HepG2 (cell line): ENCODE data around the gene VPS52. TPM values are rescaled to one million over a fixed set of nuclear protein-coding genes. Genes with fewer than 3 reads are reported as not detected.
A peak's percentile ranks its signal among the peaks of the same experiment; 100 is the strongest.

Experiments
- ATAC-seq: fragments of 200-7000 bp; cut with Tn5 transposase; 3 replicates; pipeline ENCODE4 v1.9.1; 2020; ENCODE audit warnings: mild to moderate bottlenecking, moderate library complexity
- BruUV-seq: library from RNA; stranded (reverse); fragments of 400-500 nt; replicated peaks from 2 replicates; lab custom pipeline; 2021; lab: Mats Ljungman, UMichigan
- CTCF ChIA-PET: fragments of 300-600 bp; formaldehyde crosslinking; extraction: SDS; loops from one replicate; lab custom pipeline; 2021; ENCODE audit warnings: low total read pairs, inconsistent platforms, low intra/inter-chr PET ratio; lab: Yijun Ruan, JAX
- POLR2A ChIA-PET: fragments of 350-600 bp; sonication (Branson Sonifier 250); formaldehyde crosslinking; loops from one replicate; lab custom pipeline; 2020; ENCODE audit warnings: antibody characterized with exemption, inconsistent platforms; lab: Yijun Ruan, JAX
- DNase-seq: peaks from one replicate; pipeline ENCODE4 v3.0.0-alpha.2; 2015; ENCODE audit warnings: low spot score
- FAIRE-seq: peaks from 3 replicates; lab custom pipeline; 2011; peaks lifted over from hg19 to GRCh38; lab: Jason Lieb, UNC
- H2AFZ ChIP-seq: one replicate; pipeline ENCODE4 v1.6.1; 2011; ENCODE audit warnings: low read length, inconsistent platforms
- H3K27ac ChIP-seq: fragments of 300-600 bp; 3 replicates; pipeline ENCODE4 v1.8.0; 2011; ENCODE audit warnings: mixed run types, mild to moderate bottlenecking, mixed read lengths, low read length, inconsistent platforms; ENCODE audit not compliant: insufficient read depth; ENCODE audit errors: extremely low read length
- H3K27me3 ChIP-seq, 2 experiments: fragments of 200-600 bp in 1 of 2; 2 replicates in 1 of 2; 3 replicates in 1 of 2; pipeline versions ENCODE4 v1.6.0 to v1.8.0; 2011; ENCODE audit warnings: low read length in 2 of 2, mild to moderate bottlenecking in 2 of 2, moderate library complexity in 2 of 2, inconsistent platforms in 1 of 2; ENCODE audit not compliant: insufficient read depth in 2 of 2, control insufficient read depth in 1 of 2
- H3K36me3 ChIP-seq, 2 experiments: fragments of 200-600 bp in 1 of 2; replicated peaks in 1 of 2; 2 replicates in 1 of 2; 3 replicates in 1 of 2; pipeline versions ENCODE4 v1.5.1 to v1.8.0; 2011; ENCODE audit warnings: low read length in 2 of 2, inconsistent platforms in 1 of 2; ENCODE audit not compliant: insufficient read depth in 2 of 2, control insufficient read depth in 1 of 2
- H3K4me1 ChIP-seq: 2 replicates; pipeline ENCODE4 v1.5.1; 2012; ENCODE audit warnings: low read length, inconsistent platforms; ENCODE audit not compliant: insufficient read depth
- H3K4me2 ChIP-seq: 2 replicates; pipeline ENCODE4 v1.6.0; 2011; ENCODE audit warnings: low read depth, low read length, inconsistent platforms
- H3K4me3 ChIP-seq, 3 experiments: fragments of 200-600 bp in 1 of 3; sonication (generic), shearing (Covaris generic) in 1 of 3; replicated peaks in 1 of 3; 2 replicates each; pipeline ENCODE4 v1.5.1; 2011 to 2016; ENCODE audit warnings: low read length in 3 of 3, inconsistent platforms in 2 of 3, low read depth in 2 of 3, mild to moderate bottlenecking in 2 of 3, control low read depth in 1 of 3, mixed read lengths in 1 of 3; ENCODE audit not compliant: insufficient read depth in 1 of 3
- H3K79me2 ChIP-seq: one replicate; pipeline ENCODE4 v1.6.1; 2011; ENCODE audit warnings: low read length, inconsistent platforms; ENCODE audit not compliant: insufficient read depth
- H3K9ac ChIP-seq: 2 replicates; pipeline ENCODE4 v1.6.0; 2011; ENCODE audit warnings: mild to moderate bottlenecking, low read depth, low read length, inconsistent platforms; ENCODE audit not compliant: insufficient read depth
- H3K9me3 ChIP-seq: 2 replicates; pipeline ENCODE4 v1.5.1; 2012; ENCODE audit warnings: mild to moderate bottlenecking, low read length
- H4K20me1 ChIP-seq: 2 replicates; pipeline ENCODE4 v1.6.0; 2011; ENCODE audit warnings: inconsistent platforms, mild to moderate bottlenecking, low read length, moderate library complexity; ENCODE audit not compliant: insufficient read depth
- AHR ChIP-seq: IDR thresholded peaks from 2 replicates; pipeline ENCODE4 v1.6.1; 2018; ENCODE audit warnings: missing genetic modification reagents, missing compliant biosample characterization
- BCL6 ChIP-seq: IDR thresholded peaks from 2 replicates; pipeline ENCODE4 v1.6.1; 2016; ENCODE audit warnings: missing genetic modification reagents, missing compliant biosample characterization
- CHD4 ChIP-seq: fragments of 200-600 bp; sonication (generic); IDR thresholded peaks from 2 replicates; pipeline ENCODE4 v1.7.0; 2017; ENCODE audit warnings: mild to moderate bottlenecking, low read length, borderline replicate concordance
- EP300 ChIP-seq, 3 experiments: sonication (generic) in 1 of 3; formaldehyde crosslinking in 1 of 3; IDR thresholded peaks; 2 replicates each; pipeline versions ENCODE4 v1.5.1 to v1.6.1; 2011 to 2020; ENCODE audit warnings: low read depth in 2 of 3, low read length in 2 of 3, borderline replicate concordance in 1 of 3, improper control_type of control experiment in 1 of 3, mild to moderate bottlenecking in 1 of 3, missing genetic modification reagents in 1 of 3, moderate library complexity in 1 of 3
- GABPB1 ChIP-seq: IDR thresholded peaks from 2 replicates; pipeline ENCODE4 v1.6.1; 2016; ENCODE audit warnings: mild to moderate bottlenecking, missing genetic modification reagents, moderate library complexity, missing compliant biosample characterization
- MTF2 ChIP-seq: sonication (generic); formaldehyde crosslinking; IDR thresholded peaks from 2 replicates; pipeline ENCODE4 v1.5.0; 2020; ENCODE audit warnings: missing genetic modification reagents, borderline replicate concordance
- MYNN ChIP-seq: sonication (generic); formaldehyde crosslinking; IDR thresholded peaks from 2 replicates; pipeline ENCODE4 v1.4.0; 2020; ENCODE audit warnings: mild to moderate bottlenecking, low read depth, missing genetic modification reagents
- PLRG1 ChIP-seq: fragments of 450-650 bp; conservative IDR thresholded peaks from 2 replicates; pipeline ENCODE4 v1.6.1; 2016
- RBFOX2 ChIP-seq: fragments of 200-400 bp; formaldehyde crosslinking; IDR thresholded peaks from 2 replicates; pipeline ENCODE4 v1.6.1; 2017; ENCODE audit warnings: low read depth, mild to moderate bottlenecking, low read length
- REXO4 ChIP-seq: sonication (generic); formaldehyde crosslinking; IDR thresholded peaks from 2 replicates; pipeline ENCODE4 v1.8.0; 2022; ENCODE audit warnings: missing genetic modification reagents, mild to moderate bottlenecking, borderline replicate concordance
- STAT5B ChIP-seq: sonication (generic); formaldehyde crosslinking; IDR thresholded peaks from 2 replicates; pipeline ENCODE4 v1.4.0; 2020; ENCODE audit warnings: missing genetic modification reagents
- ZNF253 ChIP-seq: sonication (generic); formaldehyde crosslinking; IDR thresholded peaks from 2 replicates; pipeline ENCODE4 v1.8.0; 2022; ENCODE audit warnings: mild to moderate bottlenecking, missing genetic modification reagents, borderline replicate concordance
- ZNF337 ChIP-seq: sonication (generic); formaldehyde crosslinking; IDR thresholded peaks from 2 replicates; pipeline ENCODE4 v1.5.1; 2020; ENCODE audit warnings: missing genetic modification reagents, low read depth, mild to moderate bottlenecking, borderline replicate concordance
- ZNF446 ChIP-seq: sonication (generic); formaldehyde crosslinking; IDR thresholded peaks from 2 replicates; pipeline ENCODE4 v1.5.0; 2020; ENCODE audit warnings: mild to moderate bottlenecking, missing genetic modification reagents
- ZSCAN31 ChIP-seq: sonication (generic); formaldehyde crosslinking; IDR thresholded peaks from 2 replicates; pipeline ENCODE4 v1.5.0; 2020; ENCODE audit warnings: low read depth, mild to moderate bottlenecking, missing genetic modification reagents
- WGBS: methylation state at CpG from one replicate; pipeline ENCODE4 v1.1.6; 2017; ENCODE audit warnings: low lambda C conversion rate; 5-methylcytosine and 5-hydroxymethylcytosine counted together
- in situ Hi-C: cut with HindIII; loops from 2 replicates; pipeline ENCODE4 v1.10.0; 2017; ENCODE audit warnings: low pct_unique_long_range_greater_than_20kb; ENCODE audit not compliant: extremely low pct_ligation_motif_present
- intact Hi-C: fragments of 100-400 bp; cut with micrococcal nuclease; formaldehyde crosslinking; loops from one replicate; pipeline ENCODE4 v1.10.0; 2022; ENCODE audit not compliant: unreplicated experiment
- polyA plus RNA-seq, 8 experiments: library from polyadenylated mRNA; depleted of rRNA in 3 of 8; stranded (reverse) in 7 of 8; unstranded in 1 of 8; fragments of >200 nt; fragmentation: Illumina TruSeq in 4 of 8; extraction: Trizol in 4 of 8; gene quantifications; 2 replicates each; pipeline versions ENCODE4 v1.2.1 to v1.2.3, GENCODE V29; 2011 to 2016; ENCODE audit warnings: low read depth in 4 of 8, missing spikeins in 1 of 8, mixed read lengths in 1 of 8; ENCODE audit not compliant: insufficient read depth in 1 of 8
- total RNA-seq, 5 experiments: library from RNA; depleted of rRNA; stranded (reverse); fragments of >200 nt; fragmentation: Illumina TruSeq; extraction: Trizol; gene quantifications; 2 replicates each; pipeline ENCODE4 v1.2.3, GENCODE V29; 2016; ENCODE audit warnings: low read depth in 1 of 5
- TF ChIP-seq, protein P1 (sequence below): sonication (generic); formaldehyde crosslinking; IDR thresholded peaks from 2 replicates; pipeline ENCODE4 v1.5.0; 2020; ENCODE audit warnings: mild to moderate bottlenecking, missing genetic modification reagents

The VPS52 gene
- total and polyA plus RNA-seq, 2 of the 13 experiments (the other 11 are each of a cell fraction or from before 2014, with no cell fraction given) = 48.9 to 85.5 TPM

- ChIA-PET CTCF (no interaction called here), POLR2A (no interaction called here)
- ATAC-seq = no peak
- no peak for FAIRE-seq
- Histone ChIP-seq H4K20me1 (no peaks in the 10 kb centered on the region), H3K4me2 (no peak overlapping the region), H3K9ac (no peak overlapping the region), H3K9me3 (no peaks in the 10 kb centered on the region), H3K79me2 (no peaks in the 10 kb centered on the region), H2AFZ (no peak overlapping the region), H3K4me3 (no peak overlapping the region), H3K27ac (no peak overlapping the region)
- in situ Hi-C loops = no loop called here
- DNase-seq = no peak
- BruUV-seq = no TSS peak
- TF ChIP-seq RBFOX2 = peak; percentile 26; the same call in 1 of the 2 replicates
- no peak for TF ChIP-seq REXO4 (CRISPR knock-in tag)
- TF ChIP-seq, all 625 proteins: peak for 1
- intact Hi-C loops = no loop called here
- H3K36me3 ChIP-seq = peaks cover 3 to 5% of the 10 kb centered on the region in 2 experiments; a peak in 4 of 5 replicates
- H3K4me1 ChIP-seq = peaks cover 37% of the 10 kb centered on the region
- H3K27me3 ChIP-seq = no peaks in the 10 kb centered on the region
Observed at GRCh38 chr6:33252759-33253158, 18.9 kb downstream of the VPS52 start.

DNA sequence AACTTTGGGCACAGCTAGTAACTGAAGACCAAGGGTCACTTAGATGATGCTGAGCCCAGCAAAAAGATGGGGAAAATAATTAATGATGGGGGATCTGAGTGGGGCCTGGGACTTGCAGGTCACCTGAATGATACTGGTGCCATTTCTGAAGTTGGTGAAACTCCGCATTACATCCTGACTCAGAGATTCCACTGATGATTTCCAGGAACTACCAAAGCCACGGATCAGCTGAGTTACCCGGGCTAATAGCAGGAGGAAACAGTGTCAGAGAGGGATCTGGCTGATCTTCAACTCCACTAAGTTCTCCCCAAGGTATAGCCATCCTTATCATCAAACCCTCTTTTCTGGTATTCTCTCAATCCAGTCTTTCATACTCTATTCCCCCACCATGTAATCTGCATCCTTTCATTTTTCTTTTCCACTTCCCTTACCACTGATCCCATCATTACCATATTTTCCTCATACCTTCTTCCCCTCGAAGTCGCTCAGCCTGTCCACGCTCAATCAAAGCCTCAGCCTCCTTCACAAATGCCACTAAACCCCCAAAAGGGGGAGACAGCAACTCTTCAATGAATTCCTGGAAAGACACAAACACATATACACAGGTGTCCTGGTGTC lies 20.2 kb downstream of the VPS52 start:
- ATAC-seq (no peak), DNase-seq (no peak), FAIRE-seq (no peak)
- Histone ChIP-seq H3K79me2 (no peaks in the 10 kb centered on the region), H3K4me1 (peaks cover 37% of the 10 kb centered on the region), H3K36me3 (peaks cover 0 to 5% of the 10 kb centered on the region in 2 experiments; a peak in 4 of 5 replicates), H4K20me1 (no peaks in the 10 kb centered on the region), H2AFZ (no peak overlapping the region), H3K27ac (no peak overlapping the region), H3K9ac (no peak overlapping the region), H3K27me3 (no peaks in the 10 kb centered on the region; a peak in 1 of 5 replicates), H3K4me2 (no peak overlapping the region), H3K4me3 (no peak overlapping the region), H3K9me3 (no peaks in the 10 kb centered on the region)
- POLR2A ChIA-PET = interaction anchor here (0.6 to 5.1 kb wide), 6 partner anchors 10 to 280 kb away, joined by 3 to 94 read pairs (median 30); partner anchors contain the start of genes HSD17B8, RING1, RPS18 and VPS52
- no TSS peak for BruUV-seq
- no peak for TF ChIP-seq GABPB1 (CRISPR knock-in tag)
- TF ChIP-seq ZSCAN31 (CRISPR knock-in tag) = no peak
- no peak for TF ChIP-seq ZNF337
- no peak for TF ChIP-seq MYNN
- 0 out of 2 replicates have a peak, but pooled peaks have one; percentile 30 for TF ChIP-seq RBFOX2
- no peak for TF ChIP-seq PLRG1
- no peak for TF ChIP-seq AHR (CRISPR knock-in tag)
- TF ChIP-seq STAT5B (CRISPR knock-in tag) = no peak
- TF ChIP-seq BCL6 (CRISPR knock-in tag) = peak; percentile 54
- TF ChIP-seq MTF2 (CRISPR knock-in tag) = no peak
- TF ChIP-seq CHD4 = no peak
- no peak for TF ChIP-seq ZNF446 (CRISPR knock-in tag)
- TF ChIP-seq, protein P1, sequence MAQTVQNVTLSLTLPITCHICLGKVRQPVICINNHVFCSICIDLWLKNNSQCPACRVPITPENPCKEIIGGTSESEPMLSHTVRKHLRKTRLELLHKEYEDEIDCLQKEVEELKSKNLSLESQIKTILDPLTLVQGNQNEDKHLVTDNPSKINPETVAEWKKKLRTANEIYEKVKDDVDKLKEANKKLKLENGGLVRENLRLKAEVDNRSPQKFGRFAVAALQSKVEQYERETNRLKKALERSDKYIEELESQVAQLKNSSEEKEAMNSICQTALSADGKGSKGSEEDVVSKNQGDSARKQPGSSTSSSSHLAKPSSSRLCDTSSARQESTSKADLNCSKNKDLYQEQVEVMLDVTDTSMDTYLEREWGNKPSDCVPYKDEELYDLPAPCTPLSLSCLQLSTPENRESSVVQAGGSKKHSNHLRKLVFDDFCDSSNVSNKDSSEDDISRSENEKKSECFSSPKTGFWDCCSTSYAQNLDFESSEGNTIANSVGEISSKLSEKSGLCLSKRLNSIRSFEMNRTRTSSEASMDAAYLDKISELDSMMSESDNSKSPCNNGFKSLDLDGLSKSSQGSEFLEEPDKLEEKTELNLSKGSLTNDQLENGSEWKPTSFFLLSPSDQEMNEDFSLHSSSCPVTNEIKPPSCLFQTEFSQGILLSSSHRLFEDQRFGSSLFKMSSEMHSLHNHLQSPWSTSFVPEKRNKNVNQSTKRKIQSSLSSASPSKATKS (CRISPR knock-in tag) = no peak
- TF ChIP-seq EP300 (IDR thresholded peaks at IDR 0.05; ENCODE audit: low read depth in 2 of 2, low read length in 2 of 2) = no peak
- no peak for TF ChIP-seq EP300 (CRISPR knock-in tag; IDR thresholded peaks at IDR 0.05; ENCODE audit: borderline replicate concordance)
- no peak for TF ChIP-seq ZNF253 (CRISPR knock-in tag)
- 97% methylated on average over 5 of the region's 6 CpGs for whole genome bisulfite sequencing
- in situ Hi-C loops = no loop called here
- intact Hi-C loops = no loop called here
- CTCF ChIA-PET = no interaction called here
